Measurements from ENCODE around the gene HMGCLL1. TPM values are rescaled to one million over a fixed set of nuclear protein-coding genes. Genes with fewer than 3 reads are reported as not detected.

Gene HMGCLL1
- not detected in 2 replicates for total RNA-seq
- 0.26 TPM for total RNA-seq (2013)
- polyA plus RNA-seq, result not detected in 2 replicates
- not detected in 2 replicates for polyA minus RNA-seq

- Mint-ChIP-seq H3K27me3 (peaks cover 4% of the 10 kb centered on the region), H3K4me3 (no peak within 1 kb of the TSS), H3K9me3 (ENCODE audit: insufficient read depth) (peaks cover 7% of the 10 kb centered on the region), H3K4me1 (no peaks in the 10 kb centered on the region), H3K27ac (no peak within 1 kb of the TSS)
- 22% methylated on average over 47 of the region's 49 CpGs for WGBS (ENCODE audit: insufficient coverage)
- Histone ChIP-seq H3K4me2 (replicated peaks; ENCODE audit: low read depth, low read length, poor library complexity, severe bottlenecking) (no peak within 1 kb of the TSS), H3K4me3 (ENCODE audit: control extremely low read depth in 1 of 5, extremely low read depth in 1 of 5, insufficient read depth in 1 of 5, low read depth in 2 of 5, low read length in 4 of 5) (no peak within 1 kb of the TSS), H3K36me3 (replicated peaks in 1 of 2; ENCODE audit: control extremely low read depth in 1 of 2, control insufficient read depth in 1 of 2, extremely low read depth in 1 of 2, insufficient read depth in 2 of 2, low read length in 1 of 2) (no peaks in the 10 kb centered on the region), H3K9ac (ENCODE audit: low read length) (no peak within 1 kb of the TSS), H2AFZ (ENCODE audit: insufficient read depth, low read depth, low read length, poor library complexity, severe bottlenecking) (no peak within 1 kb of the TSS), H3K27ac (ENCODE audit: low read length in 2 of 2) (no peak within 1 kb of the TSS), H3K79me2 (ENCODE audit: control insufficient read depth, insufficient read depth, low read length) (no peaks in the 10 kb centered on the region), H3K4me1 (ENCODE audit: control insufficient read depth in 2 of 2, insufficient read depth in 2 of 2, low read length in 2 of 2) (no peaks in the 10 kb centered on the region), H3K9me3 (ENCODE audit: control extremely low read depth in 1 of 3, control insufficient read depth in 2 of 3, insufficient read depth in 1 of 3, low read length in 2 of 3) (peaks cover 0 to 14% (median 0%) of the 10 kb centered on the region in 3 donors), H4K20me1 (ENCODE audit: control insufficient read depth, insufficient read depth, low read length, poor library complexity, severe bottlenecking) (no peaks in the 10 kb centered on the region), H3K27me3 (replicated peaks in 1 of 4; ENCODE audit: control extremely low read depth in 1 of 4, control insufficient read depth in 3 of 4, insufficient read depth in 4 of 4, low read length in 3 of 4) (no peaks in the 10 kb centered on the region)
- ATAC-seq (ENCODE audit: low read depth) (no peak), DNase-seq (peak; percentile 2)
- intact Hi-C loops (cut with micrococcal nuclease), result no loop called here
- no peak for TF ChIP-seq EZH2 (IDR thresholded peaks at IDR 0.05; ENCODE audit: borderline replicate concordance, insufficient read depth, low read depth, low read length, poor library complexity, severe bottlenecking)
- TF ChIP-seq CTCF (IDR thresholded peaks at IDR 0.05), result no peak
- POLR2A ChIA-PET, result no interaction called here
- CTCF ChIA-PET, result no interaction called here
Observed at GRCh38 chr6:55578537-55579363, at the start of gene HMGCLL1. Gene HMGCLL1 (minus strand): TSS chr6:55579192. CDS start chr6:55579055, 137 bp downstream.

GRCh38 chr6:55621993-55622392 is 43.0 kb upstream of the HMGCLL1 start:
- Mint-ChIP-seq H3K4me3 (no peak overlapping the region), H3K9me3 (ENCODE audit: insufficient read depth) (peaks cover 2% of the 10 kb centered on the region), H3K4me1 (no peaks in the 10 kb centered on the region), H3K27me3 (no peaks in the 10 kb centered on the region), H3K27ac (no peak overlapping the region)
- no peak for DNase-seq
- Histone ChIP-seq H4K20me1 (ENCODE audit: control insufficient read depth, insufficient read depth, low read length, poor library complexity, severe bottlenecking) (no peaks in the 10 kb centered on the region), H3K4me2 (replicated peaks; ENCODE audit: low read depth, low read length, poor library complexity, severe bottlenecking) (no peak overlapping the region), H3K79me2 (ENCODE audit: control insufficient read depth, insufficient read depth, low read length) (no peaks in the 10 kb centered on the region), H2AFZ (ENCODE audit: insufficient read depth, low read depth, low read length, poor library complexity, severe bottlenecking) (no peak overlapping the region), H3K36me3 (replicated peaks in 1 of 2; ENCODE audit: control extremely low read depth in 1 of 2, control insufficient read depth in 1 of 2, extremely low read depth in 1 of 2, insufficient read depth in 2 of 2, low read length in 1 of 2) (no peaks in the 10 kb centered on the region), H3K4me3 (ENCODE audit: control extremely low read depth in 1 of 5, extremely low read depth in 1 of 5, insufficient read depth in 1 of 5, low read depth in 2 of 5, low read length in 4 of 5) (no peak overlapping the region), H3K9me3 (ENCODE audit: control extremely low read depth in 1 of 3, control insufficient read depth in 2 of 3, insufficient read depth in 1 of 3, low read length in 2 of 3) (no peaks in the 10 kb centered on the region), H3K27me3 (replicated peaks in 1 of 4; ENCODE audit: control extremely low read depth in 1 of 4, control insufficient read depth in 3 of 4, insufficient read depth in 4 of 4, low read length in 3 of 4) (no peaks in the 10 kb centered on the region), H3K9ac (ENCODE audit: low read length) (no peak overlapping the region), H3K4me1 (ENCODE audit: control insufficient read depth in 2 of 2, insufficient read depth in 2 of 2, low read length in 2 of 2) (no peaks in the 10 kb centered on the region), H3K27ac (ENCODE audit: low read length in 2 of 2) (no peak overlapping the region)
- no peak for ATAC-seq (ENCODE audit: low read depth)
- WGBS (ENCODE audit: insufficient coverage), result no CpG with 5 or more reads among the region's 1 CpG
- POLR2A ChIA-PET, result no interaction called here
- no peak for TF ChIP-seq CTCF (IDR thresholded peaks at IDR 0.05)
- TF ChIP-seq EZH2 (IDR thresholded peaks at IDR 0.05; ENCODE audit: borderline replicate concordance, insufficient read depth, low read depth, low read length, poor library complexity, severe bottlenecking), result no peak
- CTCF ChIA-PET, result no interaction called here
- intact Hi-C loops (cut with micrococcal nuclease), result no loop called here
